HG03103 (cell line): Measurements from ENCODE around the gene PAX7.
"Not testable (repeated sequence)": the region's sequence is repeated elsewhere in the genome, so short reads cannot be mapped to it uniquely, and the experiment has no call there.

Source experiments
- ATAC-seq: cut with Tn5 transposase; IDR thresholded peaks from one replicate; pipeline ENCODE4 v1.9.1; 2021; ENCODE audit warnings: low read depth; ENCODE audit not compliant: unreplicated experiment

PAX7 gene

GRCh38 chr1:18630511-18631495 lies at the start of gene PAX7:
TSS of gene PAX7 (plus strand) at chr1:18630846. CDS start at chr1:18631604, 758 bp downstream.
- ATAC-seq = no peak

- no peak for ATAC-seq
Observed at GRCh38 chr1:18581420-18581880, 49.2 kb upstream of the PAX7 start.

- ATAC-seq = no peak
Observed at GRCh38 chr1:18582890-18583289, 47.8 kb upstream of the PAX7 start.

GRCh38 chr1:18583326-18583941 lies 47.2 kb upstream of the PAX7 start:
- no peak for ATAC-seq

- ATAC-seq = not testable (repeated sequence)
Observed at GRCh38 chr1:18586016-18586415, 44.6 kb upstream of the PAX7 start.

GRCh38 chr1:18588093-18588492 lies 42.6 kb upstream of the PAX7 start:
- no peak for ATAC-seq

- no peak for ATAC-seq
Observed at GRCh38 chr1:18592368-18592767, 38.3 kb upstream of the PAX7 start.

GRCh38 chr1:18597160-18598042 lies 33.2 kb upstream of the PAX7 start:
- ATAC-seq = no peak

GRCh38 chr1:18599086-18599485 lies 31.6 kb upstream of the PAX7 start:
- ATAC-seq = no peak

- ATAC-seq = no peak
Observed at GRCh38 chr1:18599704-18600103, 30.9 kb upstream of the PAX7 start.

- ATAC-seq = no peak
Observed at GRCh38 chr1:18602533-18603211, 28.0 kb upstream of the PAX7 start.

- no peak for ATAC-seq
Observed at GRCh38 chr1:18603212-18603852, 27.3 kb upstream of the PAX7 start.

- ATAC-seq = no peak
Observed at GRCh38 chr1:18606443-18607288, 24.0 kb upstream of the PAX7 start.

GRCh38 chr1:18607289-18607760 lies 23.3 kb upstream of the PAX7 start:
- no peak for ATAC-seq

- ATAC-seq = no peak
Observed at GRCh38 chr1:18608534-18608933, 22.1 kb upstream of the PAX7 start.

- no peak for ATAC-seq
Observed at GRCh38 chr1:18611311-18611710, 19.3 kb upstream of the PAX7 start.

- ATAC-seq = no peak
Observed at GRCh38 chr1:18612073-18612472, 18.6 kb upstream of the PAX7 start.

GRCh38 chr1:18614069-18614735 lies 16.4 kb upstream of the PAX7 start:
- ATAC-seq = no peak
